Neuronal stem cell (in vitro differentiated cells): ENCODE measurements around the gene FNIP2.
A peak's percentile ranks its signal among the peaks of the same experiment; 100 is the strongest.

Source experiments
- DNase-seq: peaks from one replicate; pipeline ENCODE4 v3.0.0-alpha.2; 2013; ENCODE audit warnings: low spot score
- H2AFZ ChIP-seq: one replicate; pipeline ENCODE4 v1.6.1; 2013; ENCODE audit warnings: mild to moderate bottlenecking, low read length, inconsistent platforms
- H2AK5ac ChIP-seq: 2 replicates; pipeline ENCODE4 v1.6.1; 2013; ENCODE audit warnings: low read depth, mild to moderate bottlenecking, inconsistent platforms, low read length, moderate library complexity, mixed read lengths
- H2BK120ac ChIP-seq: 2 replicates; pipeline ENCODE4 v1.6.1; 2013; ENCODE audit warnings: low read depth, mild to moderate bottlenecking, inconsistent platforms, low read length, moderate library complexity, mixed read lengths
- H2BK12ac ChIP-seq: one replicate; pipeline ENCODE4 v1.6.1; 2013; ENCODE audit warnings: low read length, inconsistent platforms
- H2BK15ac ChIP-seq: 2 replicates; pipeline ENCODE4 v1.6.1; 2013; ENCODE audit warnings: mild to moderate bottlenecking, low read length, inconsistent platforms, mixed read lengths
- H2BK5ac ChIP-seq: one replicate; pipeline ENCODE4 v1.6.1; 2013; ENCODE audit warnings: inconsistent platforms, mild to moderate bottlenecking, low read length, moderate library complexity
- H3K14ac ChIP-seq: one replicate; pipeline ENCODE4 v1.6.1; 2013; ENCODE audit warnings: low read length, inconsistent platforms
- H3K18ac ChIP-seq: 2 replicates; pipeline ENCODE4 v1.6.1; 2013; ENCODE audit warnings: low read length, inconsistent platforms
- H3K23ac ChIP-seq: 2 replicates; pipeline ENCODE4 v1.6.1; 2013; ENCODE audit warnings: low read depth, mild to moderate bottlenecking, mixed read lengths, low read length, inconsistent platforms; ENCODE audit not compliant: poor library complexity
- H3K27ac ChIP-seq: replicated peaks from 3 replicates; pipeline ENCODE4 v1.5.1; 2013; ENCODE audit warnings: low read length, inconsistent platforms
- H3K27me3 ChIP-seq, 3 experiments: 2 replicates each; pipeline ENCODE4 v1.6.1; 2013; ENCODE audit warnings: low read length in 3 of 3, mild to moderate bottlenecking in 2 of 3, inconsistent platforms in 1 of 3, low read depth in 1 of 3, mixed read lengths in 1 of 3, moderate library complexity in 1 of 3; ENCODE audit not compliant: control insufficient read depth in 3 of 3, insufficient read depth in 3 of 3
- H3K36me3 ChIP-seq, 2 donors: replicated peaks in 1 of 2; 2 replicates each; pipeline ENCODE4 v1.6.1; 2013; ENCODE audit warnings: low read length in 2 of 2; ENCODE audit not compliant: control insufficient read depth in 2 of 2, insufficient read depth in 2 of 2
- H3K4ac ChIP-seq: 2 replicates; pipeline ENCODE4 v1.6.1; 2013; ENCODE audit warnings: inconsistent platforms, mild to moderate bottlenecking, low read length, moderate library complexity
- H3K4me1 ChIP-seq, 2 donors: 1 replicate in 1 of 2; 2 replicates in 1 of 2; pipeline ENCODE4 v1.6.1; 2013; ENCODE audit warnings: low read length in 2 of 2, low read depth in 1 of 2; ENCODE audit not compliant: control insufficient read depth in 2 of 2, insufficient read depth in 1 of 2
- H3K4me2 ChIP-seq: one replicate; pipeline ENCODE4 v1.6.1; 2013; ENCODE audit warnings: mild to moderate bottlenecking, low read length, inconsistent platforms; ENCODE audit not compliant: insufficient read depth, poor library complexity, severe bottlenecking
- H3K4me3 ChIP-seq, 2 donors: 2 replicates each; pipeline ENCODE4 v1.5.1; 2013; ENCODE audit warnings: low read length in 2 of 2, mild to moderate bottlenecking in 2 of 2, inconsistent platforms in 1 of 2, moderate library complexity in 1 of 2
- H3K79me1 ChIP-seq: one replicate; pipeline ENCODE4 v1.6.1; 2013; ENCODE audit warnings: low read depth, mild to moderate bottlenecking, inconsistent platforms, low read length, moderate library complexity
- H3K9ac ChIP-seq: one replicate; pipeline ENCODE4 v1.6.1; 2013; ENCODE audit warnings: mild to moderate bottlenecking, low read depth, low read length, inconsistent platforms; ENCODE audit not compliant: poor library complexity
- H3K9me3 ChIP-seq, 2 donors: replicated peaks in 1 of 2; 2 replicates each; pipeline versions ENCODE3 to v1.6.1; 2013; ENCODE audit warnings: low read length in 2 of 2, mild to moderate bottlenecking in 2 of 2, inconsistent platforms in 1 of 2, low read depth in 1 of 2, mixed read lengths in 1 of 2, moderate library complexity in 1 of 2; ENCODE audit not compliant: control insufficient read depth in 2 of 2, insufficient read depth in 1 of 2
- H4K8ac ChIP-seq: one replicate; pipeline ENCODE4 v1.6.1; 2013; ENCODE audit warnings: low read depth, mild to moderate bottlenecking, inconsistent platforms, low read length, moderate library complexity
- H4K91ac ChIP-seq: one replicate; pipeline ENCODE4 v1.6.1; 2013; ENCODE audit warnings: low read length, low read depth, mild to moderate bottlenecking, inconsistent platforms; ENCODE audit not compliant: poor library complexity
- WGBS, 2 donors: extraction: QIAGEN DNeasy Blood & Tissue Kit; methylation state at CpG; one replicate each; pipeline ENCODE4 v1.1.7; 2013; ENCODE audit warnings: missing lambda C conversion rate in 2 of 2, mixed read lengths in 1 of 2; ENCODE audit not compliant: insufficient read length in 2 of 2, insufficient replicate concordance in 1 of 2; ENCODE audit errors: extremely low coverage in 2 of 2; 5-methylcytosine and 5-hydroxymethylcytosine counted together

The FNIP2 gene

GRCh38 chr4:158821228-158821971, 52.6 kb downstream of the FNIP2 start:
- H2AFZ ChIP-seq: no peak overlapping the region
- no peak overlapping the region for H4K91ac ChIP-seq
- H2AK5ac ChIP-seq: no peak overlapping the region
- H3K4me2 ChIP-seq: no peak overlapping the region
- H2BK15ac ChIP-seq: no peak overlapping the region
- no peaks in the 10 kb centered on the region for H3K9me3 ChIP-seq
- H3K18ac ChIP-seq: no peak overlapping the region
- no peak for DNase-seq
- no peak overlapping the region for H3K23ac ChIP-seq
- H3K4me3 ChIP-seq: no peak overlapping the region
- no peak overlapping the region for H2BK12ac ChIP-seq
- peaks cover 1% of the 10 kb centered on the region for H3K79me1 ChIP-seq
- no peak overlapping the region for H2BK5ac ChIP-seq
- H4K8ac ChIP-seq: no peak overlapping the region
- no peak overlapping the region for H3K4ac ChIP-seq
- H3K36me3 ChIP-seq: no peaks in the 10 kb centered on the region
- H3K27ac ChIP-seq: no peak overlapping the region
- WGBS, 2 donors: no CpG with 5 or more reads among the region's 4 CpGs
- no peak overlapping the region for H3K14ac ChIP-seq
- H3K9ac ChIP-seq: no peak overlapping the region
- no peaks in the 10 kb centered on the region for H3K4me1 ChIP-seq
- H3K27me3 ChIP-seq: no peaks in the 10 kb centered on the region
- no peak overlapping the region for H2BK120ac ChIP-seq

- H3K27me3 ChIP-seq: no peaks in the 10 kb centered on the region
- peaks cover 0 to under 1% of the 10 kb centered on the region in 2 donors for H3K4me1 ChIP-seq
- peak overlapping the region; percentile 17 for H4K8ac ChIP-seq
- no peak overlapping the region for H2BK120ac ChIP-seq
- no peak overlapping the region for H3K4ac ChIP-seq
- H3K36me3 ChIP-seq: peaks cover 0 to 6% of the 10 kb centered on the region in 2 donors
- H3K23ac ChIP-seq: no peak overlapping the region
- H3K18ac ChIP-seq: no peak overlapping the region
- no peak overlapping the region for H4K91ac ChIP-seq
- H2AFZ ChIP-seq: no peak overlapping the region
- H2BK12ac ChIP-seq: no peak overlapping the region
- H3K4me2 ChIP-seq: no peak overlapping the region
- H3K4me3 ChIP-seq: no peak overlapping the region
- no peak for DNase-seq
- H3K27ac ChIP-seq: no peak overlapping the region
- WGBS, 2 donors: no CpG with 5 or more reads among the region's 7 CpGs
- no peak overlapping the region for H2BK15ac ChIP-seq
- H2BK5ac ChIP-seq: no peak overlapping the region
- H3K79me1 ChIP-seq: peaks cover 1% of the 10 kb centered on the region
- H3K9me3 ChIP-seq: no peaks in the 10 kb centered on the region
- H3K9ac ChIP-seq: no peak overlapping the region
- no peak overlapping the region for H3K14ac ChIP-seq
- no peak overlapping the region for H2AK5ac ChIP-seq
These were observed 53.5 kb downstream of the FNIP2 start for GRCh38 chr4:158822348-158822747.

- Histone ChIP-seq H3K79me1 (no peaks in the 10 kb centered on the region), H4K8ac (no peak overlapping the region), H2AFZ (no peak overlapping the region), H3K4ac (no peak overlapping the region), H2BK5ac (no peak overlapping the region), H3K4me3 (no peak overlapping the region), H3K4me2 (no peak overlapping the region), H2BK12ac (no peak overlapping the region), H3K18ac (no peak overlapping the region), H4K91ac (no peak overlapping the region), H2AK5ac (no peak overlapping the region), H3K9ac (no peak overlapping the region), H3K14ac (no peak overlapping the region), H3K27me3 (no peaks in the 10 kb centered on the region), H3K23ac (no peak overlapping the region), H3K27ac (no peak overlapping the region), H3K4me1 (peaks cover 0 to 2% of the 10 kb centered on the region in 2 donors), H3K36me3 (peaks cover 0 to 17% of the 10 kb centered on the region in 2 donors), H2BK120ac (no peak overlapping the region), H2BK15ac (no peak overlapping the region), H3K9me3 (no peaks in the 10 kb centered on the region)
- WGBS, 2 donors: no CpG with 5 or more reads among the region's 3 CpGs
- DNase-seq: no peak
These were observed 54.6 kb downstream of the FNIP2 start for GRCh38 chr4:158823461-158823873.

GRCh38 chr4:158824425-158825274, 55.8 kb downstream of the FNIP2 start:
- H3K79me1 ChIP-seq: no peaks in the 10 kb centered on the region
- no peak overlapping the region for H3K27ac ChIP-seq

More at GRCh38 chr4:158824425-158825274, 55.8 kb downstream of the FNIP2 start:
- Histone ChIP-seq H2BK5ac (no peak overlapping the region), H3K14ac (no peak overlapping the region), H2AFZ (no peak overlapping the region), H3K18ac (no peak overlapping the region), H3K36me3 (peaks cover 0 to 26% of the 10 kb centered on the region in 2 donors), H2BK15ac (no peak overlapping the region), H4K8ac (no peak overlapping the region), H3K4ac (no peak overlapping the region), H2BK120ac (no peak overlapping the region), H3K4me2 (no peak overlapping the region), H3K27me3 (no peaks in the 10 kb centered on the region), H3K23ac (no peak overlapping the region), H2AK5ac (no peak overlapping the region), H3K4me1 (peaks cover 0 to 2% of the 10 kb centered on the region in 2 donors), H3K4me3 (no peak overlapping the region), H4K91ac (no peak overlapping the region), H3K9ac (no peak overlapping the region), H2BK12ac (no peak overlapping the region), H3K9me3 (no peaks in the 10 kb centered on the region)
- DNase-seq: no peak
- WGBS, 2 donors: no CpG with 5 or more reads among the region's 7 CpGs
